Loucy (cell line): ENCODE results near the gene SLC35F3.

ENCODE experiments used
- H2AFZ ChIP-seq: fragments of 200-600 bp; sonication (generic); 2 replicates; pipeline ENCODE4 v1.6.0; 2016; ENCODE audit warnings: antibody characterized with exemption, mild to moderate bottlenecking, low read length, moderate library complexity
- H3F3A ChIP-seq: fragments of 200-600 bp; 2 replicates; pipeline ENCODE4 v1.6.0; 2016; ENCODE audit warnings: antibody characterized with exemption, low read depth, mild to moderate bottlenecking
- H3K27me3 ChIP-seq: fragments of 200-600 bp; sonication (generic); 2 replicates; pipeline ENCODE4 v1.6.1; 2014; ENCODE audit warnings: low read length, mild to moderate bottlenecking; ENCODE audit not compliant: insufficient read depth, poor library complexity, severe bottlenecking
- H3K36me3 ChIP-seq: fragments of 200-600 bp; sonication (generic); 2 replicates; pipeline ENCODE4 v1.6.1; 2016; ENCODE audit warnings: low read length; ENCODE audit not compliant: insufficient read depth
- H3K4me1 ChIP-seq: fragments of 200-600 bp; sonication (generic); 2 replicates; pipeline ENCODE4 v1.5.1; 2014; ENCODE audit warnings: low read length, mild to moderate bottlenecking; ENCODE audit not compliant: insufficient read depth, poor library complexity, severe bottlenecking
- H3K4me2 ChIP-seq: fragments of 200-600 bp; sonication (generic); 2 replicates; pipeline ENCODE4 v1.6.0; 2014; ENCODE audit warnings: antibody characterized with exemption, low read length, low read depth, mild to moderate bottlenecking; ENCODE audit not compliant: poor library complexity, severe bottlenecking
- H3K4me3 ChIP-seq: fragments of 200-600 bp; sonication (generic); 2 replicates; pipeline ENCODE4 v1.5.1; 2014; ENCODE audit warnings: low read length, mild to moderate bottlenecking, mixed read lengths; ENCODE audit not compliant: poor library complexity, severe bottlenecking
- H3K79me2 ChIP-seq: fragments of 200-600 bp; sonication (generic); 2 replicates; pipeline ENCODE4 v1.6.1; 2014; ENCODE audit warnings: low read length; ENCODE audit not compliant: insufficient read depth
- H3K9ac ChIP-seq: fragments of 200-600 bp; sonication (generic); 2 replicates; pipeline ENCODE4 v1.6.0; 2014; ENCODE audit warnings: mild to moderate bottlenecking, low read depth, low read length, moderate library complexity; ENCODE audit not compliant: poor library complexity, severe bottlenecking
- H3K9me2 ChIP-seq: fragments of 200-600 bp; sonication (generic); replicated peaks from 2 replicates; pipeline ENCODE4 v1.6.1; 2016; ENCODE audit warnings: low read depth, low read length, mixed read lengths
- H3K9me3 ChIP-seq: fragments of 200-600 bp; sonication (generic); 2 replicates; pipeline ENCODE4 v1.6.1; 2014; ENCODE audit warnings: mild to moderate bottlenecking, antibody characterized with exemption, low read length, low read depth; ENCODE audit not compliant: insufficient read depth
- H4K20me1 ChIP-seq: fragments of 200-600 bp; sonication (generic); 2 replicates; pipeline ENCODE4 v1.6.0; 2014; ENCODE audit warnings: antibody characterized with exemption, low read length, mild to moderate bottlenecking; ENCODE audit not compliant: insufficient read depth, poor library complexity, severe bottlenecking
- EZH2phosphoT487 ChIP-seq: fragments of 200-600 bp; IDR thresholded peaks from 2 replicates; pipeline ENCODE4 v1.6.1; 2018; ENCODE audit warnings: antibody characterized with exemption, mild to moderate bottlenecking, moderate library complexity, borderline replicate concordance
- TF ChIP-seq, protein P1 (sequence below): fragments of 200-600 bp; sonication (generic); conservative IDR thresholded peaks from 2 replicates; pipeline ENCODE4 v1.5.1; 2014; ENCODE audit warnings: mild to moderate bottlenecking, antibody characterized with exemption, low read length

The SLC35F3 gene

GRCh38 chr1:233981042-233981675 is 76.7 kb downstream of the SLC35F3 start:
- no peaks in the 10 kb centered on the region for H4K20me1 ChIP-seq
- no peaks in the 10 kb centered on the region for H3K79me2 ChIP-seq
- H2AFZ ChIP-seq, result no peak overlapping the region
- H3K4me1 ChIP-seq, result no peaks in the 10 kb centered on the region
- H3K27me3 ChIP-seq, result no peaks in the 10 kb centered on the region
- H3K9me2 ChIP-seq, result no peaks in the 10 kb centered on the region
- H3K4me2 ChIP-seq, result no peak overlapping the region
- no peaks in the 10 kb centered on the region for H3K36me3 ChIP-seq
- no peak overlapping the region for H3K4me3 ChIP-seq
- H3K9me3 ChIP-seq, result no peaks in the 10 kb centered on the region
- no peaks in the 10 kb centered on the region for H3F3A ChIP-seq
- TF ChIP-seq EZH2phosphoT487, result no peak
- TF ChIP-seq, protein P1, sequence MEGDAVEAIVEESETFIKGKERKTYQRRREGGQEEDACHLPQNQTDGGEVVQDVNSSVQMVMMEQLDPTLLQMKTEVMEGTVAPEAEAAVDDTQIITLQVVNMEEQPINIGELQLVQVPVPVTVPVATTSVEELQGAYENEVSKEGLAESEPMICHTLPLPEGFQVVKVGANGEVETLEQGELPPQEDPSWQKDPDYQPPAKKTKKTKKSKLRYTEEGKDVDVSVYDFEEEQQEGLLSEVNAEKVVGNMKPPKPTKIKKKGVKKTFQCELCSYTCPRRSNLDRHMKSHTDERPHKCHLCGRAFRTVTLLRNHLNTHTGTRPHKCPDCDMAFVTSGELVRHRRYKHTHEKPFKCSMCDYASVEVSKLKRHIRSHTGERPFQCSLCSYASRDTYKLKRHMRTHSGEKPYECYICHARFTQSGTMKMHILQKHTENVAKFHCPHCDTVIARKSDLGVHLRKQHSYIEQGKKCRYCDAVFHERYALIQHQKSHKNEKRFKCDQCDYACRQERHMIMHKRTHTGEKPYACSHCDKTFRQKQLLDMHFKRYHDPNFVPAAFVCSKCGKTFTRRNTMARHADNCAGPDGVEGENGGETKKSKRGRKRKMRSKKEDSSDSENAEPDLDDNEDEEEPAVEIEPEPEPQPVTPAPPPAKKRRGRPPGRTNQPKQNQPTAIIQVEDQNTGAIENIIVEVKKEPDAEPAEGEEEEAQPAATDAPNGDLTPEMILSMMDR, result no peak
- no peak overlapping the region for H3K9ac ChIP-seq

GRCh38 chr1:233982827-233983518 is 78.5 kb downstream of the SLC35F3 start:
- TF ChIP-seq, protein P1, result no peak
- no peak for TF ChIP-seq EZH2phosphoT487
- Histone ChIP-seq H3K9me3 (no peaks in the 10 kb centered on the region), H3K36me3 (no peaks in the 10 kb centered on the region), H4K20me1 (no peaks in the 10 kb centered on the region), H3K4me3 (no peak overlapping the region), H3K27me3 (no peaks in the 10 kb centered on the region), H3K4me1 (no peaks in the 10 kb centered on the region), H3F3A (no peaks in the 10 kb centered on the region), H2AFZ (no peak overlapping the region), H3K4me2 (no peak overlapping the region), H3K9me2 (no peaks in the 10 kb centered on the region), H3K9ac (no peak overlapping the region), H3K79me2 (no peaks in the 10 kb centered on the region)

DNA sequence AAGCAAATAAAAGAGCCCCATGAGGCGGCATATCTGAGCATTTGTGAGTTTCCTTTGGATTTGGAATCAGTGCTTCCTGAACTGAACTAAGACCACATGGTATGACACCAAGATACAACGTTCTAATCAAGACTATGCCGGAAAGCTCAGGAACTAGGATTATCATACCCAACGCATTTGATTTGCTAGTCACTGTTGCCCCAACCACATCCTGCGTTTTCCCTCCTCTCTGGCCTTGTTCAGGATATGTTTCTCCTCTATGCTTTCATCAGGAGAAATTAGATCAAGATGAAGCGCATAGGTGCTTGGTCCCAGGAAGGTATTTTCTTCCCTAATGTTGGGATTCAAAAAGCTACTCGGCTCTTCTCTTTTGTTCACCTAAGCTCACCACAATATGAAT is 79.3 kb downstream of the SLC35F3 start:
- no peak overlapping the region for H2AFZ ChIP-seq
- no peaks in the 10 kb centered on the region for H3K4me1 ChIP-seq
- H3K9ac ChIP-seq, result no peak overlapping the region
- H3K4me2 ChIP-seq, result no peak overlapping the region
- H3K4me3 ChIP-seq, result no peak overlapping the region
- no peaks in the 10 kb centered on the region for H3K36me3 ChIP-seq
- no peaks in the 10 kb centered on the region for H4K20me1 ChIP-seq
- TF ChIP-seq EZH2phosphoT487, result no peak
- TF ChIP-seq, protein P1, result no peak
- no peaks in the 10 kb centered on the region for H3K9me2 ChIP-seq
- H3K79me2 ChIP-seq, result no peaks in the 10 kb centered on the region
- no peaks in the 10 kb centered on the region for H3F3A ChIP-seq
- no peaks in the 10 kb centered on the region for H3K9me3 ChIP-seq
- H3K27me3 ChIP-seq, result peaks cover 5% of the 10 kb centered on the region
